GM19324 (cell line): Measurements from ENCODE around the gene FAM107B.

Experiments used
- ATAC-seq: cut with Tn5 transposase; IDR thresholded peaks from one replicate; pipeline ENCODE4 v1.9.1; 2021; ENCODE audit warnings: mild to moderate bottlenecking, moderate library complexity; ENCODE audit not compliant: unreplicated experiment, low FRiP score

The FAM107B gene

DNA sequence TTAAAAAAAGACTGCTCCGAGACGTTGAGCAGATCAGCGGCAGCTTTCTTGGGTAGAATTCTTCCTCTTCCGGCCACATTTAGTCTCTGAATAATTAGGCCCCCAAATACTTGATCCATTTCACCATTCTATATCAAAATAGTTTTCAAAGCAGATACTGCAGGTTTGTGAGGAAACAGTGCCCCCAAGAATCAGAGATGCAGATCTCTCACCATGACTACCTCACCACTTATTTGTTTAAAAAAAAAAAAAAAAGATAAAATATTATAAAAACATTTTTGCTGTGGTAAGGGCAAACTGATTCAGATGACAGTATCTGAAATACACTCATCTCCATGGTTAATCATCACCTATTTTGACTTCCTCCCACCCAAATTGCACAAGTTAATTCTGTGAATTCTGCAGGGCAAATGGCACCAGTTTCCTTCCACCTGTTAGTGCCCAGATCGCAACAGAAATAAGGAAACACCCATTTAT lies 210.4 kb downstream of the FAM107B start:
- no peak for ATAC-seq

DNA sequence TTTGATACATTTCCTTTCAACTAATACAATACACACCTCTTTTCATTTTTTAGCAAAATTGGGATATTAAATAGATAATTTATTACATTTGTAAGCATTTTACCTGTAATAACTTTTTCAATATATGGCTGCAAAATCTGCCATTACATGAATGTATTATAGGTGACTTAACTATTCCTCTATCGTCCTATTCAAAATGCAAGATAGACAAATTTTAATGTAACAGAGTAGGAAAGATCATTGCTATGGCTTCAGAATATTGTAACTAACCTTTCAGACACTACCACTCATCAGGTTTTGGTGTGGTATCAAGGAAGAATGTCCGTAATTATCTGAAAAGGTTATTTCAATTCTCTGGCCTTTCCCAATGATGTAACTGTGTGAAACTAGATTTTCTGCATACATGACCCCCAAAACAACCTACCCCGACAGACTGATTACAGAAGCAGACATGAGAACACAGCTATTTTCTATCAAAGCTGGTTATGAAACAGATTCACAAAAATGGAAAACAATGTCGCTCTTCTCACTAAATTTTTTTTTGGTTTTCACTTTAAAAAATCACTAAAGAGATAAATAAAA lies 211.2 kb downstream of the FAM107B start:
- no peak for ATAC-seq

DNA sequence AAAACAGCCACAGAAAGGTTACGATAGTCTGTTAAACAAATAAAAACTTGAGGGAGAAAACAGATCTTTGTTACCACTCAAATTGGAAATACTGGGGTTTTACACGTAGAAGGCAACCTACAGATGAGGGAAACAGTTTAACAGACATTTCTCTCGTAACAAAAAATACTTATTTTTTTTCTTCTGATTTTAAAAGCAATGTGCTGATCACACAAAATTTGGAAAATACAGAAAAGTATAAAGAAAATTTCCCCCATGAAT lies 211.7 kb downstream of the FAM107B start:
- ATAC-seq = no peak

DNA sequence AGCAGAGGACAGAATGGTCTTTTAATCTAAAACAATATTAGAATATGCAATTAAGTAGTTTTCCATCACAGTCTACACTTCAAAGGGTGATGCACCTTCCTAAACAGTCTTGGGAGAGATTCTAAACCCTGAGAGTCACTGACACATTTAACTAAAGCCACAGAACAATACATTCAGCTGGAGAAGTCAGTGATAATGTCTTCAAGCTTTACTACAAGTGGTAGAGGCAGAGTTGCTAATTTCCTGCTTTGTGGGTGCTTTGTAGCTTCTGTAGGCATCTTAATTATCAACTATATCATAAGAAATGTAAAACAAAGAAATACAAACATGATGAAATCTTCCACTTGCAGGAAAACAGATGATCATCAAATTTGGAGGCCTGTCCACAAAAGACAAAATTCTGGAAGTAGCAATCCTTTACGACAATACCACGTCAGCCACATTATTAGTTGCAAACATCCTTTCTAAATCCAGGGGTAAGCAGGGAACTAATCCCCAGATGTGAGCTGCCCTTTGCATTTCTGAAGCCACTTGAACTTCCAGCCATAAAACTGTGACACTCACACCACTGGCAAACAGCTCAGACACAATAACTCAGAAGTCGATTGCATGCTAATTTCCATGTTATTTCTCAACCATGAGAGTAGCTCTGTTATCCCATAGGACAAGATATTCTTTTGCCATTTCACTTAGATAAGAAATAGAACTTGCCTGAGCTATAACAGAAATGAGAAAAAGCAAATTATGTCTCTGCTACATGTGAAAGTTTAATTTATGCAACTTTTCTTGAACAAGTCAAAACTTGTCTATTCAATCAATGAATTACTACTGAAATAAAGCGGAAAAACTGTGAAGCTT lies 212.2 kb downstream of the FAM107B start:
- no peak for ATAC-seq

DNA sequence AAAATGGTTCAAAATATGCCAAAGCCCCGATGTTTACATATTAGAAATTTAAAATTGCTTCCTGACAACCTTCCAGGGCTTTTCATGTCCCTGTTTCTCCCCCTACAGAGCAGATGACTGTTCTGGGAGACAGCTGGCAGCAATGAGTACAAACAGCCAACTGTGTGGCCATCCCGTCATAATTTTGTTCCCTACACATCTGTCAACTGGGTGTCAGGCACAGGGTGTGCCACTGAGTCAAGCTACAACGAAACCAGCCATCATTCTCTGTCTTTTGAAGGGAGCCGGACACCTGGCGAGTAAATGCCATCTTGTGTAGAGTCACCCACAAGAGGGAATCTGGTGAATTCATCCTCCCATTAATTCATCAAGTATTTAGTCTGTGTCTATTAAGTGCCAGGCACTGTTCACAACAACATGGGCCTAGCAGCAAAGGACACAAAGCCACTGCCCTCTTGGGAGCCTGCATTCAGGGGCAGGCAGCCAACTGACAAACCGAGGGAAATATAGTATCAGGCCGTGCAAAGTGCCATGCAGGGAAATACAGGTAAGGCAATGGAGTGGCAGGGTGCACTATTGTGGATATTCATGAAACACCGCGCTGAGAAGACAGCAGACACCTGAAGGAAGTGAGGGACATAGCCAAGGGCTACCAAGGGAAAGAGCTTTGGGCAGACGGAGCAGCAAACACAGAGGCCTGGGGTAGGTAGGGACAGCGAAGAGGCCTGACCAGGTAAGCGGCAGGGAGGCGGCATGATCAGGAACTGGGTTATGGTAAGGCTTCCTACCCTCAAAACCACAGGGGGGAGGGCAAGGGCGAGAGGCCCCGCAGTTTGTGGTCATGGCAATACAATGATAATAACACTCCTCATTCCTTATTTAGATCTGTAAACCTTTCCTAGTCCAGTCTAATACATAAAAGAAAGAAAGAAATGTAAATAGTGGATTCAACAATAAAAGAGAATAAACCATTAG lies 213.6 kb downstream of the FAM107B start:
- ATAC-seq = no peak

DNA sequence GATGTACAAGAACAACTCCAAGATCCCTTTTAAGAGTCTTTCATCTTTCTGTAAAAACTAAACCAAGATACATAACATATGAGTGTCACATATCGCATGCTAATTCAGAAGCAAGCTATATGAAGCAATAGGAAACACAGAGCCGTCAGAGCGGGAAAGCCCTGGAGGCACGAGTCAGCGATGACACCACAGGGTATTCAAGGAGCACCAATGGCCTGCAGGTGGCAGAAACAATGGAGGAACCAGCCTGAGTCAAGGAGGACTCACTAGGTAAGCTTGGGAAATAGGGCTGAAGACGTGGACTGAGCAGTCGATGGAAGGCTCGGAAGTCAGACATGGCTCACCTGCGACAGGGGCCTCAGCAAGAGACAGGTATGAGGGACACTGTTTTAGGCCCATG lies 214.4 kb downstream of the FAM107B start:
- ATAC-seq = no peak

DNA sequence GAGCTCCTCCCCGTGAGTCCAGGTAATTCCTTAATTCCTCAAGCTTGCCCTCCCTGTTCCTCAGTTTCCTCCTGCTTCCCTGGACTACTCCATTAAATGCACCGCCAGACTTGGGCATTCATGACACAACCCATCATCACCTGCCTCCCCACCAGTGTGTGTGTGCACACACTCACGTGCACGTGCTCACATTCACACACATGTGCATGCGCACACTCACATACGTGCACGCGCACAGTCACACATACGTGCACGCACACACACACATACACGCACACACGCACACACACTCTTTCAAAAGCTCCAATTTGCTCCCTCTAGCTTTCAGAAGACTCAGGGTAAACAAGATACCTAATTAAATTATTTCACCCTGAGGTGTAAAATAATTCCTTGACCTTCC lies 216.7 kb downstream of the FAM107B start:
- no peak for ATAC-seq

DNA sequence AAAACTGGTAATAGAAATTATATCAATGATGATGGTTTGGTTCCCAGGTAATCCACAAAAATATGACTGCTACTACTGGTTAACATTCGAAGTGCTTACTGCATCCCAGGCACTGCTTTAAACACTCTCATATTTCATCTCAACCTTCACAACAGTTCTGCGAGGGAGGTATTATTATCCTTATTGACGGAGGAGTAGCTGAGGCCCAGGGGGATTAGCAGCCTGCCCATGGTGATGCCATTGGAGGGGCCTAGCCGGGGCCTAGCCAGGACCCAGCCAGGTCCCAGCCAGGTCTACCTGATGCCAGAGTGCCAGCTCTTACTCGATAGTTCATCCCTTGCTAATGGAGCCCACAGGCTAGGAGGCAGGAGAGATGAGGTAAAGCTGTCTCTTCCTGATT lies 217.1 kb downstream of the FAM107B start:
- ATAC-seq = no peak

DNA sequence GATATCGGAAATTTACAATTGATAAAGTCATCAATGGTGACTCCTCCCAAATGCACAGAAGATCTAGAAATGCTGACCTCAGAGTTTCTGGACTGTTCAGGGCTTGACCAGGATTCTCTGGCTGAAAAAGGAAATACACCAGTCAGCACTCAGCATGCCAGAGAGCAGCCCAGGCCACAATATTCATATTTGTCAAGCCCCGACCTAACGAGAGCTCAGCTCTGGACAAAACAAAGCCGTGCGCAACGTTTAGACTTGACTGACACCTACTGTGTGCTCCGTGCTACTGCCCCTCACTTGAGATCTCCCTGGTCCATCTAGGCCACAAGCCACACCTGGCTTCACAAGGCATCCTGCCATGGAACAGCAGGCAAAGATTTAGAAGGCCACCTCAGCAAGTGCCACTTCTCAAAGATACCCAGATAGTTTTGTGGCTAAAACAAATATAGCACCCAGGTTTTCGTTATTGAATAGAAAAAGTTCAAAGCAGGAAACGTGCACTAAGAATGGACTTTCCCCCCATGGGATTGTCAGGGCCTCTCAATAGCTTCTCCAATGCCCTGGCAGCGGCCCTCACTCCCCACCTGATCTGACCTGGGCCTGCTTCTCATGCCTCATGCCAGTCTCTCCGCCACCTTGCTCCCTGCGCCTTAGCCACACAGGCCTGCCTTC lies 218.3 kb downstream of the FAM107B start:
- peak; percentile 54 for ATAC-seq

DNA sequence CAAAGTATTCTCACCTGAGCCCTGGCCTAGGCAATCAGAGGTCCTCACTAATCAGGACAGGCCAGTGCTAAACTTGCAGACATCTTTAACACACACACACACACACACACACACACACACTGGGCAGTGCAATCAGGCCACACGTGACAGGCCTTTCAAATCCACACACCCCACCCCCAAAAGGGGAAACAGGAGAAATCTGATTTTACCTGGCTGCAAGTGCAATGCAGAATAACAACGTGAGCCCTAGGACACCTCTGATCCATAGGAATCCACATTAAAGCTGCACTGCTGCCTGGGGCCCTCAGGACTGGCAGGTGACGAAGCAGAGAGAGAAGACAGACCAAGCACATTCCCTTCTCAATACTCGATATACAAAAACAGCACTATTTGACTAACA lies 218.9 kb downstream of the FAM107B start:
- ATAC-seq = no peak

DNA sequence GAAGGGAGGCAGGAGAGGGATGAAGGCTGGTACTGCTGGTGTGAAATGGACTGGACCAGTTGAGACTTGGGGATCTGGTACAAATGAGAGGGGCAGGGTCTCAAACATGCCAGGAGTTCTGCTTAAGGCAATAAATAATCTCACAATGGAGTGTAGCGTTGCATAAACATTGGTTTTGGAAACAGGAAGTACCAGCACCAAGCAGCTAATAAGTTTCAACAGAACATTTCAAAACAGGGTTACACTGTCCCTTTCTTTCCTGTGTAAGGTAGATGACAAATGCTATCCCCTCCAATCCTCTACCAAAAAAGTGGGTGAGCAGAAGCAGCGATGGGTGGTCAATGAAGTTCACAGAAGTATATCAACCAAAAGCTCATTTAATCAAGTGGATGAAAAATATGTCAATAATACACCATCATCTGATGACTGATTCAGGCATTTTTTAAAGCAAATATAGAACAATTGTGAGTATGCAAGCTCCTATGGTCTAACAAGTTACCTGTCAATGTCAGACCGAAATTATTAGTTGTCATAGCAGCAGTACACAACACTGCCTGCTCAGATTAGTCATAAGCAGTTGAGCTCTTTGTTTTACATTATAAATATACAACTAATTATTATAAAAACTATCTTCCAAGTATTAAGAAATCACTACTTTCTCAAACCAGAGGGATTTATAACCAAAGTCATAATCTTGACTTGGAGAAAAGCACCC lies 220.0 kb downstream of the FAM107B start:
- ATAC-seq = no peak

DNA sequence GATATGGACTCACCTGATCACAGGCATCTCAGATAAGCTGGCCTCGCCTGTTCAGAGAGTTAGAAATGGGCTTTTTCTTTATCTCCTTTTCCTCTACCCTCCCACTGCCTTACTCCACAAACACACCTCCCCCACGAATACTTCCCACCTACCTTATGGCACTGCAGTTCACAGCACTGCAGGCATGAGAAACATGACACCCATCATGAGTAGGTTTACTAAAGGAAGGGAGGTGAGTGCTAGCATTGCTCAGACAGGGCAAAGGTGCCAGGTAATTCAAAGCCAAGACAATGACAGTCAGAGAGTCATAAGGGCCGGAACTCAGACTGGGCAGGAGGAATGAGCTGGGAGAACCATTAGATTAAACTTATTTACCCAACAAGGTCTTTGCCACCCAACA lies 220.6 kb downstream of the FAM107B start:
- ATAC-seq = no peak

DNA sequence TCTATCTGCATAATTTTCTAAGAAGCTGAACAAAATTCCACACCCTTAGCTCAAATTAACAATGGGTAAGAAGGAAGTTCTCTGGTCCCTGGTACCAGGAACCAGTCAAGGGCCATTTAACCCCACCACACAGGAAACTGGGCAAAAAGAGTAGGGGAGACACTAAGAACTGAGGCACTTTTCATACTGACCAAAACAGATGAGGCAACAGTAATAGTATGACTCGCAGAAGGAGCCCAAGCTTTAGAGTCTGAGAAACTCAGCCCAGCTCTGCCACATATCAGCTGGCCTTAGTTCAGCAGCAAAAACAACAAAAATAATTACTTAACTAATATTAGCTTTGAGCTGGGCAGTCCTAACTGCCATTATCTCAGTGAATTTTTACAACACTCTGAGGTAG lies 221.2 kb downstream of the FAM107B start:
- ATAC-seq = no peak

DNA sequence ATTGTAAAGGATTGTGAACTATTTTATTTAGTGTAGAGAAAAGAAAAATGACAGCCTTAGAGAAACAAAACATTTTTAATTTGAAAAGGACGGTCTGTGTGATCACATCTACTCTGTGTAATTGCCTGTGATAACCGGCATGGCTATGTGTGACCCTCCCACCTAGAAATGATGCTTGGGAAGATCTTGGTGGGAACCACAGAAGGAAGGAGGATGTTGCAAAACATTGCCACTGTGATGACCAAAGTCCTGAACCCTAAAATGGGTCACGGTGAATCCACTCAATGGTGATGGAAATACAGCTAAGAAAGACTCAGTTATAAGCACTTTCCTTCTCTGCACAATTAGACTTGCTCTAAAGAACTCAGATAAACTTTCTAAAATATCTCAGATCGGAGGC lies 222.7 kb downstream of the FAM107B start:
- no peak for ATAC-seq

DNA sequence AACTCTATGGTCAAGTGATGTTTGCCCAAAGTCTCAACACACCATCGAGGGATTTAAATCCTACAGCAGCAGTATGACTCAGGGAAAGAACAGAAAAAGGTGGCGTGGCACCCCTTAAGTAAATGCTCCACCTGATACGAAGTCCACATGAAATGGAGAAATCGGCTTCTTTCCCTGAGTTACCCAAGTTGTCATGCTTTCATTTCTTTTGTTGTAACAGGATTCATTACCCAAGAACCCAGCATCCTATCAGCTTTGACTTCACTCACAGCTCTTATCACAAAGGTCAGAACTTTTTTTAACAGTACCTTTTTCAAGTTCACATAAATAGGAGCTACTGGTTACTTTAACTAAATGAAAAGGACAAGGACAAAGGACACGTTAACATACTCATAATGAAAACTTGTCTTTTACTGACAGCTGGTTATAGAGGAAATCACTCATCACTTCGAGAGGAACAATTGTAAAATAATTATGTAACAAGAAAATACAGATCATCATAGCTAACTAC lies 224.2 kb downstream of the FAM107B start:
- ATAC-seq = no peak

DNA sequence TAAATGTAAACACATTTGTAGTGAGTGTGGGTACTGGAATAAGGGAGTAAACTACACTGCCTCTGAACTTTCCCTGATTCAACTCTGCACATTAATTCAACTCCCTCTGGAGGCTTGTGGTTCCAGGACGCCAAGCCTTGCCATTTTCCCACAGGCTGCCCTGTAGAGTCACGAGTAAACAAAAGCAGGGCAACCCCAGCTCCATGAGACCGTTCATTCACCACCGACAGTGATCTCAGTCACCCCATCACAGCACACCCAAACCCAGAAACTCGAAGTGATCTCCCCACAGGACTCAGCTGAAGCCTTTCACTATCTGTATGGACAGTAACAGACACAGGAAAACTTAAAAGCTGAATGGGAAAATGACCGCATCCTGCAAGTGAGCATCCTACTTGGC lies 225.2 kb downstream of the FAM107B start:
- no peak for ATAC-seq

DNA sequence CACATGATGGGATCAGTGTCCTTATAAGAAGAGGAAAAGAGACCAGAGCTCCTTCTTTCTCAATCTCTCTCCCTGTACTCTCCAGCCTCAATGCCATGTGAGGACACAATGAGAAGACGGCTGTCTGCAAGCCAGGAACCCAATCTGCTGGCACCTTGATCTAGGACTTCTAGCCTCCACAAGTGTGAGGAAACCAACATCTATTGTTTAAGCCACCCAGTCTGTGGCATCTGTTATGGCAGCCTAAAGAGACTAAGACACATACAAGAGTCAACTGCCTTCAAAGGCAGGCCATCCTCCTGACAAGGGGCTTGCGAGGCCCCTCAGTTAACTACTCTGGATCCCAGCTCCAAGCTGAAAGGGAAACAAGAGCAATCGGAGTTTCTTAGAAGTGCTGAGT lies 225.7 kb downstream of the FAM107B start:
- no peak for ATAC-seq

DNA sequence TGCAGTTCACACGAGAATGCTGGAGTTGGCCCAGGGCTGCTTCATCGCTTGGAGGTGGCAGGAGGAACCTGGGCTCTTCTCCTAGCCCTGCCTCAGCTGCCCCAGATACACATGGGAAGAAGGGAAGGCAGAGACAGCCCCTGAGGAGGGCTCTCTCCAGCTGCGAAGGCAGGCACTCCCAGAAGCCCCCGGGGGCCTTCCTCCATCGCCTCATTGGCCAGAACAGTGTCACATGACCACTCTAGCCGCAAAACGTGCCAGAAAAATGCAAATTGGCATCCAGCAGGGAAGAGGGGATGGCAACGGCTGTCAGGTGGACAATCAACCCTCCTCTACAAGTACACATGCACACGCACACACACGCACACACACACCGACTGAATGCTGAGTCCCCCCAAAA lies 226.2 kb downstream of the FAM107B start:
- ATAC-seq = no peak

DNA sequence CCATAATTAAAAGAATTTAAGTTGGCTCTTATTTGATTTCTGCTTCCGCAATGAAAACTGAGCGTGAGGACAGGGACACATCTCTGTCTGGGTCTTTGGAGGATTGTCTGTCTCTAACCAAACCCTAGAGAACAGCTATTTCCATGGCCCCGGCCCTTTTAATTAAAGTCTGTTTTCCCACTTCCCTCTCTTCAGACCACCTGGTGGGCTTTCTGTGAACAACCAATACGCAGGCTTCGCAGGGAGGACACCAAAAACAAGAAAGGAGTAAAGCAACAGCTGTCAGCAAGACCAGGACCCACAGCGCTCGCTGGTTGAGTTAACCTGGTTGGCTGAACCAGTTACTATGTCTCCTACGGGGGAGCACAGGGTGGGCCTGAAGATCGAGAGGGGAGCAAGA lies 226.9 kb downstream of the FAM107B start:
- ATAC-seq = no peak

DNA sequence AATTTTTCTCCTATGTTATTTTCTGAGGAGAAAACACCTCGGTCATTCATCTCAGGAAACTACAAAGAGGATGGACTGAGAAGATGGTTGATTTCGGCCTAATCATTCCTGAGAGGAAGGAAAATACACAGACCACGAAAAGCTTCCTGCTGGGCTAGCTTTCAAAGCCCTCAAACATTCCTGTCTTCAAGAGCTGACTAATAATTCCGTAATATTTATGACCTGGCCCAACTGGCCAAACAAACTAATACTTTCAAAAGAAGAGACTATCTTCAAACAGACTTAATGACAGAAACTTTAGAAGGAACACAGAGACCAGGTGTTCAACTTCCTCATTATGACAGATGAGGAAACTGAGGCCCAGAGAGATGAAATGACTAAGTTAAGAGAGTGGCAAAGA lies 228.9 kb downstream of the FAM107B start:
- ATAC-seq = no peak
